ENCODE measurements around the gene RARB. TPM values are rescaled to one million over a fixed set of nuclear protein-coding genes. Genes with fewer than 3 reads are reported as not detected.

The RARB gene
- total and polyA plus RNA-seq, 10 donors, result 1.5 to 13.0 (median 7.5) TPM

DNA sequence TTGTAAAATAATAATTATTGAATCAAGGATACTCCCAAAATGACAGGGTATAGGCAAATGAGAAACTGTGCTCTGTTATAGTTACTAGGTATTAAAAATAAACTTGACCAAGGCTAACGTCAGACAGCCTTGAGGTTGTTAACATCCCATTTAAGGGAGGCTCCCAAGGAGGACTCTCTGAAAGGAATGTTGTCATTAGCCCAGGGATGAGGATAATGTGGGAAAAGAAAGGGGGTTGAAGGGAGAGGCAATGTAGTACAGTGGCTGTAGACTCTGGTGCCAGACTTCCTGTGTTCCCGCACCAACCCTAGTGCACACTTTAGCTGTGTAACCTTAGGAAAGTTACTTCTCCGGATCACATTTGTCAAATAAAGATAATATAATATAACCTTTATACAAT lies 47.0 kb upstream of the RARB start:
- peak overlapping the region in 6 of 8 donors; percentile 28 to 68 (median 49) for H3K27ac ChIP-seq
- no peak for DNase-seq
- no peak overlapping the region for H3K4me3 ChIP-seq
- intact Hi-C loops (cut with DNase I; ENCODE audit: low total_unique reads), result no loop called here
- H3K4me1 ChIP-seq, result peaks cover 0 to 9% (median 0%) of the 10 kb centered on the region in 6 donors
- no peaks in the 10 kb centered on the region for H3K36me3 ChIP-seq
- H3K27me3 ChIP-seq (replicated peaks in 1 of 7), result no peaks in the 10 kb centered on the region
- H3K9me3 ChIP-seq, result no peaks in the 10 kb centered on the region
- TF ChIP-seq POLR2AphosphoS5 (IDR thresholded peaks at IDR 0.05), result no peak
- TF ChIP-seq, protein P1, sequence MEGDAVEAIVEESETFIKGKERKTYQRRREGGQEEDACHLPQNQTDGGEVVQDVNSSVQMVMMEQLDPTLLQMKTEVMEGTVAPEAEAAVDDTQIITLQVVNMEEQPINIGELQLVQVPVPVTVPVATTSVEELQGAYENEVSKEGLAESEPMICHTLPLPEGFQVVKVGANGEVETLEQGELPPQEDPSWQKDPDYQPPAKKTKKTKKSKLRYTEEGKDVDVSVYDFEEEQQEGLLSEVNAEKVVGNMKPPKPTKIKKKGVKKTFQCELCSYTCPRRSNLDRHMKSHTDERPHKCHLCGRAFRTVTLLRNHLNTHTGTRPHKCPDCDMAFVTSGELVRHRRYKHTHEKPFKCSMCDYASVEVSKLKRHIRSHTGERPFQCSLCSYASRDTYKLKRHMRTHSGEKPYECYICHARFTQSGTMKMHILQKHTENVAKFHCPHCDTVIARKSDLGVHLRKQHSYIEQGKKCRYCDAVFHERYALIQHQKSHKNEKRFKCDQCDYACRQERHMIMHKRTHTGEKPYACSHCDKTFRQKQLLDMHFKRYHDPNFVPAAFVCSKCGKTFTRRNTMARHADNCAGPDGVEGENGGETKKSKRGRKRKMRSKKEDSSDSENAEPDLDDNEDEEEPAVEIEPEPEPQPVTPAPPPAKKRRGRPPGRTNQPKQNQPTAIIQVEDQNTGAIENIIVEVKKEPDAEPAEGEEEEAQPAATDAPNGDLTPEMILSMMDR (IDR thresholded peaks at IDR 0.05 in 8 of 11, conservative IDR thresholded peaks at IDR 0.05 in 3 of 11), result no peak
- no peak for TF ChIP-seq POLR2A (IDR thresholded peaks at IDR 0.05)
- 50 to 61% (median 53%) methylated on average over 3 of the region's 3 CpGs for whole genome bisulfite sequencing, 5 donors

- peaks cover 0 to 9% (median 0%) of the 10 kb centered on the region in 6 donors for H3K4me1 ChIP-seq
- TF ChIP-seq, protein P1 (IDR thresholded peaks at IDR 0.05 in 8 of 11, conservative IDR thresholded peaks at IDR 0.05 in 3 of 11), result no peak
- TF ChIP-seq POLR2A (IDR thresholded peaks at IDR 0.05) (no peak), POLR2AphosphoS5 (IDR thresholded peaks at IDR 0.05) (no peak)
- WGBS, 5 donors, result 78 to 89% (median 79%) methylated on average over 3 of the region's 3 CpGs
- DNase-seq, result no peak
- H3K36me3 ChIP-seq, result no peaks in the 10 kb centered on the region
- intact Hi-C loops (cut with DNase I; ENCODE audit: low total_unique reads), result no loop called here
- no peak overlapping the region for H3K4me3 ChIP-seq
- H3K27me3 ChIP-seq (replicated peaks in 1 of 7), result no peaks in the 10 kb centered on the region
- H3K9me3 ChIP-seq, result no peaks in the 10 kb centered on the region
- no peak overlapping the region for H3K27ac ChIP-seq
Observed at GRCh38 chr3:25384471-25384870, 43.6 kb upstream of the RARB start.

GRCh38 chr3:25385807-25386460 lies 42.1 kb upstream of the RARB start:
- intact Hi-C loops (cut with DNase I; ENCODE audit: low total_unique reads), result no loop called here
- peak overlapping the region in 5 of 8 donors; percentile 8 to 37 (median 23) for H3K27ac ChIP-seq
- H3K4me3 ChIP-seq, result no peak overlapping the region
- TF ChIP-seq, protein P1 (IDR thresholded peaks at IDR 0.05 in 8 of 11, conservative IDR thresholded peaks at IDR 0.05 in 3 of 11), result no peak
- no peak for TF ChIP-seq POLR2AphosphoS5 (IDR thresholded peaks at IDR 0.05)
- TF ChIP-seq POLR2A (IDR thresholded peaks at IDR 0.05), result no peak
- H3K27me3 ChIP-seq (replicated peaks in 1 of 7), result no peaks in the 10 kb centered on the region
- H3K36me3 ChIP-seq, result no peaks in the 10 kb centered on the region
- peaks cover 0 to 6% (median 0%) of the 10 kb centered on the region in 6 donors for H3K4me1 ChIP-seq
- H3K9me3 ChIP-seq, result peaks cover 0 to 2% (median 0%) of the 10 kb centered on the region in 8 donors
- WGBS, 5 donors, result 33 to 45% (median 41%) methylated on average over 9 of the region's 9 CpGs
- DNase-seq, result no peak

GRCh38 chr3:25386686-25387255 lies 41.3 kb upstream of the RARB start:
- TF ChIP-seq POLR2A (IDR thresholded peaks at IDR 0.05) (no peak), POLR2AphosphoS5 (IDR thresholded peaks at IDR 0.05) (no peak)
- TF ChIP-seq, protein P1 (IDR thresholded peaks at IDR 0.05 in 8 of 11, conservative IDR thresholded peaks at IDR 0.05 in 3 of 11), result no peak
- intact Hi-C loops (cut with DNase I; ENCODE audit: low total_unique reads), result no loop called here
- no peaks in the 10 kb centered on the region for H3K36me3 ChIP-seq

More at GRCh38 chr3:25386686-25387255, 41.3 kb upstream of the RARB start:
- H3K4me3 ChIP-seq, result no peak overlapping the region
- no peaks in the 10 kb centered on the region for H3K27me3 ChIP-seq (replicated peaks in 1 of 7)
- no peak overlapping the region for H3K27ac ChIP-seq
- no peak for DNase-seq
- WGBS, 5 donors, result 82 to 91% (median 89%) methylated on average over 4 of the region's 4 CpGs
- H3K9me3 ChIP-seq, result peaks cover 0 to 9% (median 0%) of the 10 kb centered on the region in 8 donors
- H3K4me1 ChIP-seq, result peaks cover 0 to 4% (median 0%) of the 10 kb centered on the region in 6 donors
